PC-9 (cell line): ENCODE data around the gene TMSB10.

Experiments
- CTCF ChIP-seq: fragments of 200-600 bp; sonication (generic); conservative IDR thresholded peaks from 2 replicates; pipeline ENCODE4 v1.6.1; 2017; ENCODE audit warnings: mixed run types, antibody characterized with exemption, mild to moderate bottlenecking, moderate library complexity
- EZH2 ChIP-seq: fragments of 200-600 bp; sonication (generic); IDR thresholded peaks from 2 replicates; pipeline ENCODE4 v1.8.0; 2017; ENCODE audit warnings: antibody characterized with exemption, low read depth

- no peak for TF ChIP-seq CTCF
- TF ChIP-seq EZH2: peak; percentile 95
Observed at GRCh38 chr2:84880645-84881521, 24.6 kb upstream of the TMSB10 start, which contains the start of gene TRABD2A.
